ENCODE results near the gene SLIT1.

The SLIT1 gene

GRCh38 chr10:97150013-97150595 is 35.7 kb downstream of the SLIT1 start:
- Histone ChIP-seq H2BK12ac (ENCODE audit: low read length in 2 of 2) (no peak overlapping the region), H2BK15ac (ENCODE audit: low read depth, poor library complexity, severe bottlenecking) (no peak overlapping the region), H2BK5ac (ENCODE audit: low read depth, low read length, poor library complexity, severe bottlenecking) (no peak overlapping the region), H4K91ac (ENCODE audit: low read length) (no peak overlapping the region), H3K18ac (ENCODE audit: low read depth in 1 of 2, low read length in 2 of 2) (no peak overlapping the region), H2AK5ac (ENCODE audit: low read length, severe bottlenecking) (no peak overlapping the region), H3K4me2 (ENCODE audit: low read length, poor library complexity, severe bottlenecking) (no peak overlapping the region), H3K27ac (ENCODE audit: low read length, poor library complexity, severe bottlenecking) (no peak overlapping the region), H3K23ac (ENCODE audit: low read length in 2 of 2) (no peak overlapping the region), H4K8ac (ENCODE audit: low read length) (no peak overlapping the region), H3K79me1 (replicated peaks; ENCODE audit: low read length, poor library complexity, severe bottlenecking) (no peaks in the 10 kb centered on the region), H3K27me3 (ENCODE audit: control insufficient read depth in 1 of 2, insufficient read depth in 1 of 2, low read length in 2 of 2) (peaks cover 52 to 81% of the 10 kb centered on the region in 2 experiments), H3K4me3 (ENCODE audit: insufficient read depth in 1 of 2, low read depth in 1 of 2, low read length in 2 of 2) (no peak overlapping the region), H3K36me3 (ENCODE audit: control insufficient read depth in 1 of 2, insufficient read depth in 2 of 2, low read depth in 1 of 2, low read length in 2 of 2) (no peaks in the 10 kb centered on the region), H3K4me1 (ENCODE audit: control insufficient read depth, insufficient read depth, low read depth, low read length) (no peaks in the 10 kb centered on the region), H3K14ac (ENCODE audit: low read length in 2 of 2) (no peak overlapping the region), H2AFZ (ENCODE audit: low read depth, low read length) (no peak overlapping the region), H3K4ac (ENCODE audit: low read depth in 1 of 2, low read length in 2 of 2) (no peak overlapping the region), H3K9ac (ENCODE audit: low read length) (no peak overlapping the region), H2BK120ac (ENCODE audit: low read depth, low read length) (no peak overlapping the region), H3K9me3 (ENCODE audit: control insufficient read depth, low read length) (no peaks in the 10 kb centered on the region)
- DNase-seq: no peak
- 22% methylated on average over 7 of the region's 10 CpGs for WGBS

- Histone ChIP-seq H3K4me3 (ENCODE audit: insufficient read depth in 1 of 2, low read depth in 1 of 2, low read length in 2 of 2) (no peak overlapping the region), H3K4me2 (ENCODE audit: low read length, poor library complexity, severe bottlenecking) (no peak overlapping the region), H3K14ac (ENCODE audit: low read length in 2 of 2) (no peak overlapping the region), H4K91ac (ENCODE audit: low read length) (no peak overlapping the region), H3K18ac (ENCODE audit: low read depth in 1 of 2, low read length in 2 of 2) (no peak overlapping the region), H3K79me1 (replicated peaks; ENCODE audit: low read length, poor library complexity, severe bottlenecking) (no peaks in the 10 kb centered on the region), H3K4me1 (ENCODE audit: control insufficient read depth, insufficient read depth, low read depth, low read length) (no peaks in the 10 kb centered on the region), H3K27me3 (ENCODE audit: control insufficient read depth in 1 of 2, insufficient read depth in 1 of 2, low read length in 2 of 2) (peaks cover 60 to 71% of the 10 kb centered on the region in 2 experiments), H2AFZ (ENCODE audit: low read depth, low read length) (no peak overlapping the region), H2BK15ac (ENCODE audit: low read depth, poor library complexity, severe bottlenecking) (no peak overlapping the region), H3K36me3 (ENCODE audit: control insufficient read depth in 1 of 2, insufficient read depth in 2 of 2, low read depth in 1 of 2, low read length in 2 of 2) (no peaks in the 10 kb centered on the region), H2AK5ac (ENCODE audit: low read length, severe bottlenecking) (no peak overlapping the region), H2BK120ac (ENCODE audit: low read depth, low read length) (no peak overlapping the region), H3K23ac (ENCODE audit: low read length in 2 of 2) (no peak overlapping the region), H2BK12ac (ENCODE audit: low read length in 2 of 2) (no peak overlapping the region), H3K9ac (ENCODE audit: low read length) (no peak overlapping the region), H2BK5ac (ENCODE audit: low read depth, low read length, poor library complexity, severe bottlenecking) (no peak overlapping the region), H3K9me3 (ENCODE audit: control insufficient read depth, low read length) (no peaks in the 10 kb centered on the region), H4K8ac (ENCODE audit: low read length) (no peak overlapping the region), H3K27ac (ENCODE audit: low read length, poor library complexity, severe bottlenecking) (no peak overlapping the region), H3K4ac (ENCODE audit: low read depth in 1 of 2, low read length in 2 of 2) (no peak overlapping the region)
- DNase-seq: no peak
- WGBS: 87% methylated on average over 16 of the region's 16 CpGs
Measured at GRCh38 chr10:97149079-97149531, 36.7 kb downstream of the SLIT1 start.

DNA sequence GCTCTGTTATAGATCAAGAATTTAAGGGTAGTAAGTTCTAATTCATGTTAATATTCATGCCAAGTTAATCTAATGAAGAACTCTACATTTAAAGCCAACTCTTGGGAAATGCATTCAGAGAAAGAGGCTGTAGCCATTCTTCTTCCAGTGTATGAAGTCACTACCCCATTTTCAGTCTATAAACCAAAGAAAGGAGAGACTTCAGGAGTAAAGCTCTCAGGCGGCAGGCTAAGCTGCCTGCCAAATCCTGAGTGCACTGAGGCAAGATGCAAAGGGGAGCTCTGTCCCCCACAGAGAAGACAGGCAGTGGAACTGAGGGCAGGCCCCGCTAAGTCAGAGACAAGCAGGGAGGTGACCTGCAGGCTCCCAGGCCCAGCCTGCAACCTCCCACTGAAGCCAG is 41.5 kb downstream of the SLIT1 start:
- DNase-seq: no peak
- no peak overlapping the region for H3K18ac ChIP-seq (ENCODE audit: low read depth in 1 of 2, low read length in 2 of 2)
- no peak overlapping the region for H4K91ac ChIP-seq (ENCODE audit: low read length)

DNA sequence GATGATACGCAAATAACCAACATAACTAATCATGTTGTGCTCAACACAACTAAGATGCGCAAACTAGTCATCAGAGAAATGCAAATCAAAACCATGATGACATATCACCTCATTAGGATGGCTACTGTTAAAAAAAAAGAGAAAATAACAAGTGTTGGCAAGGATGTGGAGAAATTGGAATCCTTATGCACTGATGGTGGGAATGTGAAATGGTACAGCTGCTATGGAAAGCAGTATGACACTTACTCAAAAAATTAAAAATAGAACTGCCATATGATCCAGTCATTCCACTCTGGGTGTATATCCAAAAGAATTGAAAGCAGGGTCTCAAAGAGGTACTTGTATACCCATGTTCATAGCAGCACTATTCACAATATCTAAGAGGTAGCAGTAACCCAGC is 42.9 kb downstream of the SLIT1 start:
- Histone ChIP-seq H3K18ac (ENCODE audit: low read depth in 1 of 2, low read length in 2 of 2) (no peak overlapping the region), H3K14ac (ENCODE audit: low read length in 2 of 2) (no peak overlapping the region), H3K4me1 (ENCODE audit: control insufficient read depth, insufficient read depth, low read depth, low read length) (peaks cover 2% of the 10 kb centered on the region), H4K91ac (ENCODE audit: low read length) (no peak overlapping the region), H2AK5ac (ENCODE audit: low read length, severe bottlenecking) (no peak overlapping the region), H4K8ac (ENCODE audit: low read length) (no peak overlapping the region), H3K4me3 (ENCODE audit: insufficient read depth in 1 of 2, low read depth in 1 of 2, low read length in 2 of 2) (no peak overlapping the region), H2BK120ac (ENCODE audit: low read depth, low read length) (no peak overlapping the region), H2AFZ (ENCODE audit: low read depth, low read length) (no peak overlapping the region), H3K23ac (ENCODE audit: low read length in 2 of 2) (no peak overlapping the region), H3K4me2 (ENCODE audit: low read length, poor library complexity, severe bottlenecking) (no peak overlapping the region), H2BK15ac (ENCODE audit: low read depth, poor library complexity, severe bottlenecking) (no peak overlapping the region), H3K79me1 (replicated peaks; ENCODE audit: low read length, poor library complexity, severe bottlenecking) (no peaks in the 10 kb centered on the region), H3K27ac (ENCODE audit: low read length, poor library complexity, severe bottlenecking) (no peak overlapping the region), H2BK12ac (ENCODE audit: low read length in 2 of 2) (no peak overlapping the region), H3K9me3 (ENCODE audit: control insufficient read depth, low read length) (peaks cover 9% of the 10 kb centered on the region), H3K4ac (ENCODE audit: low read depth in 1 of 2, low read length in 2 of 2) (no peak overlapping the region), H3K9ac (ENCODE audit: low read length) (no peak overlapping the region), H3K36me3 (ENCODE audit: control insufficient read depth in 1 of 2, insufficient read depth in 2 of 2, low read depth in 1 of 2, low read length in 2 of 2) (no peaks in the 10 kb centered on the region), H2BK5ac (ENCODE audit: low read depth, low read length, poor library complexity, severe bottlenecking) (no peak overlapping the region), H3K27me3 (ENCODE audit: control insufficient read depth in 1 of 2, insufficient read depth in 1 of 2, low read length in 2 of 2) (peaks cover 78 to 85% of the 10 kb centered on the region in 2 experiments)
- DNase-seq: no peak
- WGBS: 94% methylated on average over 2 of the region's 2 CpGs

More for the DNA sequence above, 41.5 kb downstream of the SLIT1 start:
- H3K23ac ChIP-seq (ENCODE audit: low read length in 2 of 2): no peak overlapping the region
- H3K14ac ChIP-seq (ENCODE audit: low read length in 2 of 2): no peak overlapping the region
- no peak overlapping the region for H2BK12ac ChIP-seq (ENCODE audit: low read length in 2 of 2)
- H3K27ac ChIP-seq (ENCODE audit: low read length, poor library complexity, severe bottlenecking): no peak overlapping the region
- no peak overlapping the region for H3K9ac ChIP-seq (ENCODE audit: low read length)
- no peak overlapping the region for H2BK15ac ChIP-seq (ENCODE audit: low read depth, poor library complexity, severe bottlenecking)
- no peak overlapping the region for H2AK5ac ChIP-seq (ENCODE audit: low read length, severe bottlenecking)
- no peak overlapping the region for H2BK120ac ChIP-seq (ENCODE audit: low read depth, low read length)
- no peak overlapping the region for H3K4me3 ChIP-seq (ENCODE audit: insufficient read depth in 1 of 2, low read depth in 1 of 2, low read length in 2 of 2)
- H2BK5ac ChIP-seq (ENCODE audit: low read depth, low read length, poor library complexity, severe bottlenecking): no peak overlapping the region
- H3K4me1 ChIP-seq (ENCODE audit: control insufficient read depth, insufficient read depth, low read depth, low read length): peaks cover 2% of the 10 kb centered on the region
- peaks cover 9% of the 10 kb centered on the region for H3K9me3 ChIP-seq (ENCODE audit: control insufficient read depth, low read length)
- no peaks in the 10 kb centered on the region for H3K79me1 ChIP-seq (replicated peaks; ENCODE audit: low read length, poor library complexity, severe bottlenecking)
- no peak overlapping the region for H3K4me2 ChIP-seq (ENCODE audit: low read length, poor library complexity, severe bottlenecking)
- no peak overlapping the region for H2AFZ ChIP-seq (ENCODE audit: low read depth, low read length)
- H3K27me3 ChIP-seq (ENCODE audit: control insufficient read depth in 1 of 2, insufficient read depth in 1 of 2, low read length in 2 of 2): peaks cover 72 to 77% of the 10 kb centered on the region in 2 experiments
- no peaks in the 10 kb centered on the region for H3K36me3 ChIP-seq (ENCODE audit: control insufficient read depth in 1 of 2, insufficient read depth in 2 of 2, low read depth in 1 of 2, low read length in 2 of 2)
- no peak overlapping the region for H3K4ac ChIP-seq (ENCODE audit: low read depth in 1 of 2, low read length in 2 of 2)
- WGBS: 98% methylated on average over 2 of the region's 2 CpGs
- H4K8ac ChIP-seq (ENCODE audit: low read length): no peak overlapping the region

Measured in mesenchymal stem cell (in vitro differentiated cells and primary cell).